K562 (cell line): ENCODE data around the gene EIF1B. TPM values are rescaled to one million over a fixed set of nuclear protein-coding genes. Genes with fewer than 3 reads are reported as not detected.

Source experiments
- ATAC-seq: fragments of 200-7000 bp; cut with Tn5 transposase; 3 replicates; pipeline ENCODE4 v1.9.1; 2020; ENCODE audit warnings: moderate library complexity
- BruUV-seq: library from RNA; stranded (reverse); fragments of 400-500 nt; replicated peaks from 2 replicates; lab custom pipeline; 2021; lab: Mats Ljungman, UMichigan
- CTCF ChIA-PET: fragments of 300-600 bp; formaldehyde crosslinking; extraction: SDS; loops from one replicate; lab custom pipeline; 2021; ENCODE audit warnings: low intra/inter-chr PET ratio; lab: Yijun Ruan, JAX
- POLR2A ChIA-PET: fragments of 300-600, 350-650 bp; sonication (Branson Sonifier 250); formaldehyde crosslinking; extraction: SDS; loops from one replicate; lab custom pipeline; 2021; ENCODE audit warnings: antibody characterized with exemption, inconsistent platforms; lab: Yijun Ruan, JAX
- DNase-seq, 4 experiments: peaks; one replicate each; pipeline versions ENCODE4 v3.0.0 to v3.0.0-alpha.2; 2011 to 2018; ENCODE audit warnings: low spot score in 3 of 4, mixed read lengths in 3 of 4; ENCODE audit errors: extremely low read depth in 1 of 4
- FAIRE-seq: peaks from 2 replicates; lab custom pipeline; 2011; peaks lifted over from hg19 to GRCh38; lab: Jason Lieb, UNC
- H2AFZ ChIP-seq: 2 replicates; pipeline ENCODE4 v1.6.0; 2011; ENCODE audit warnings: low read depth, low read length, control low read depth, inconsistent platforms
- H3K27ac ChIP-seq: fragments of 200-600 bp; 3 replicates; pipeline ENCODE4 v1.8.0; 2011; ENCODE audit warnings: low read depth, mild to moderate bottlenecking, control low read depth, inconsistent platforms, low read length, moderate library complexity, mixed read lengths; ENCODE audit errors: extremely low read depth
- H3K27me3 ChIP-seq, 2 experiments: fragments of 300-600 bp in 1 of 2; 2 replicates in 1 of 2; 3 replicates in 1 of 2; pipeline versions ENCODE4 v1.6.0 to v1.8.0; 2011; ENCODE audit warnings: inconsistent platforms in 2 of 2, low read length in 2 of 2, mild to moderate bottlenecking in 1 of 2, mixed read lengths in 1 of 2, moderate library complexity in 1 of 2; ENCODE audit not compliant: control insufficient read depth in 2 of 2, insufficient read depth in 2 of 2
- H3K36me3 ChIP-seq: fragments of 300-600 bp; 3 replicates; pipeline ENCODE4 v1.8.0; 2011; ENCODE audit warnings: mild to moderate bottlenecking, low read length, inconsistent platforms; ENCODE audit not compliant: control insufficient read depth, insufficient read depth
- H3K4me1 ChIP-seq, 2 experiments: fragments of 200-600 bp in 1 of 2; replicated peaks in 1 of 2; 2 replicates in 1 of 2; 3 replicates in 1 of 2; pipeline versions ENCODE4 v1.5.1 to v1.8.0; 2011; ENCODE audit warnings: inconsistent platforms in 2 of 2, low read length in 2 of 2, mild to moderate bottlenecking in 1 of 2, mixed read lengths in 1 of 2, moderate library complexity in 1 of 2; ENCODE audit not compliant: control insufficient read depth in 2 of 2, insufficient read depth in 2 of 2
- H3K4me2 ChIP-seq: 2 replicates; pipeline ENCODE4 v1.6.1; 2011; ENCODE audit warnings: low read length, control low read depth, inconsistent platforms, mixed read lengths; ENCODE audit not compliant: insufficient read depth
- H3K4me3 ChIP-seq: fragments of 200-600 bp; sonication (generic), shearing (Covaris generic); 2 replicates; pipeline ENCODE4 v1.5.1; 2016; ENCODE audit warnings: control low read depth, inconsistent platforms
- H3K79me2 ChIP-seq: fragments of 200-600 bp; 3 replicates; pipeline ENCODE4 v1.8.0; 2011; ENCODE audit warnings: low read length, inconsistent platforms; ENCODE audit not compliant: control insufficient read depth, insufficient read depth
- H3K9ac ChIP-seq, 2 experiments: 2 replicates each; pipeline versions ENCODE4 v1.6.0 to v1.6.1; 2011; ENCODE audit warnings: low read depth in 2 of 2, low read length in 2 of 2, control low read depth in 1 of 2, inconsistent platforms in 1 of 2, mild to moderate bottlenecking in 1 of 2, mixed read lengths in 1 of 2; ENCODE audit not compliant: insufficient read depth in 1 of 2
- H3K9me1 ChIP-seq: one replicate; pipeline ENCODE4 v1.6.0; 2011; ENCODE audit warnings: inconsistent platforms, mild to moderate bottlenecking, low read length, moderate library complexity; ENCODE audit not compliant: control insufficient read depth, insufficient read depth
- H3K9me3 ChIP-seq: replicated peaks from 2 replicates; pipeline ENCODE4 v1.5.1; 2011; ENCODE audit warnings: low read depth, low read length, inconsistent platforms; ENCODE audit not compliant: control insufficient read depth, insufficient read depth
- H4K20me1 ChIP-seq: replicated peaks from 2 replicates; pipeline ENCODE4 v1.6.1; 2011; ENCODE audit warnings: low read length, inconsistent platforms, mixed read lengths; ENCODE audit not compliant: control insufficient read depth, insufficient read depth
- CBX8 ChIP-seq: fragments of 200-600 bp; sonication (generic); IDR thresholded peaks from 2 replicates; pipeline ENCODE4 v1.6.1; 2012; ENCODE audit warnings: borderline replicate concordance, mixed run types, low read depth, mild to moderate bottlenecking, moderate library complexity, mixed read lengths, low read length, control low read depth, inconsistent platforms; ENCODE audit not compliant: poor library complexity, severe bottlenecking; ENCODE audit errors: extremely low read depth
- DNMT1 ChIP-seq: fragments of 450-650 bp; IDR thresholded peaks from 2 replicates; pipeline ENCODE4 v1.6.1; 2016; ENCODE audit warnings: antibody characterized with exemption, mild to moderate bottlenecking
- E2F4 ChIP-seq: sonication (generic); formaldehyde crosslinking; IDR thresholded peaks from 2 replicates; pipeline ENCODE4 v1.8.0; 2022; ENCODE audit warnings: mild to moderate bottlenecking, low read depth, missing genetic modification reagents
- FOXA3 ChIP-seq, 2 experiments: fragments of 450-650 bp in 1 of 2; sonication (generic) in 1 of 2; formaldehyde crosslinking; IDR thresholded peaks in 1 of 2; conservative IDR thresholded peaks in 1 of 2; 2 replicates each; pipeline versions ENCODE4 v1.4.0 to v1.8.0; 2020 to 2022; ENCODE audit warnings: mild to moderate bottlenecking in 2 of 2, missing genetic modification reagents in 1 of 2
- HCFC1 ChIP-seq: IDR thresholded peaks from 2 replicates; pipeline ENCODE4 v1.6.1; 2012; ENCODE audit warnings: low read depth, low read length, improper control_type of control experiment
- HEY1 ChIP-seq: fragments of 250-450 bp; sonication (Bioruptor Pico); IDR thresholded peaks from 2 replicates; pipeline ENCODE4 v1.5.0; 2020; ENCODE audit warnings: mild to moderate bottlenecking, moderate library complexity, borderline replicate concordance
- HOMEZ ChIP-seq: fragments of 250-450 bp; sonication (Bioruptor Pico); IDR thresholded peaks from 2 replicates; pipeline ENCODE4 v1.4.0; 2020; ENCODE audit warnings: mild to moderate bottlenecking, moderate library complexity
- NFIX ChIP-seq: fragments of 250-450 bp; sonication (Bioruptor Pico); IDR thresholded peaks from 2 replicates; pipeline ENCODE4 v1.4.0; 2020; ENCODE audit warnings: low read depth, mild to moderate bottlenecking, moderate library complexity
- SAP30 ChIP-seq: fragments of 200-600 bp; sonication (generic); IDR thresholded peaks from 2 replicates; pipeline ENCODE4 v1.6.1; 2012; ENCODE audit warnings: borderline replicate concordance, low read depth, mild to moderate bottlenecking, moderate library complexity, low read length, control low read depth, inconsistent platforms; ENCODE audit not compliant: insufficient read depth, poor library complexity, severe bottlenecking
- SIX5 ChIP-seq, 2 experiments: IDR thresholded peaks; 2 replicates each; pipeline ENCODE4 v1.6.1; 2011; ENCODE audit warnings: low read length in 2 of 2, borderline replicate concordance in 1 of 2, low read depth in 1 of 2, mild to moderate bottlenecking in 1 of 2, moderate library complexity in 1 of 2; ENCODE audit not compliant: insufficient read depth in 1 of 2
- THRAP3 ChIP-seq: fragments of 450-650 bp; IDR thresholded peaks from 2 replicates; pipeline ENCODE4 v1.6.1; 2016; ENCODE audit warnings: mild to moderate bottlenecking, inconsistent platforms, borderline replicate concordance
- ZBED1 ChIP-seq: IDR thresholded peaks from 2 replicates; pipeline ENCODE4 v1.6.1; 2014
- ZNF280B ChIP-seq: fragments of 250-450 bp; sonication (Bioruptor Pico); IDR thresholded peaks from 2 replicates; pipeline ENCODE4 v1.5.1; 2021; ENCODE audit warnings: mild to moderate bottlenecking
- ZNF431 ChIP-seq: sonication (generic); formaldehyde crosslinking; IDR thresholded peaks from 2 replicates; pipeline ENCODE4 v1.8.0; 2022; ENCODE audit warnings: mild to moderate bottlenecking, missing genetic modification reagents
- ZNF695 ChIP-seq: fragments of 450-650 bp; formaldehyde crosslinking; IDR thresholded peaks from 2 replicates; pipeline ENCODE4 v1.4.0; 2020; ENCODE audit warnings: mild to moderate bottlenecking, moderate library complexity
- ZNF830 ChIP-seq: fragments of 250-450 bp; sonication (Bioruptor Pico); IDR thresholded peaks from 2 replicates; pipeline ENCODE4 v1.5.0; 2021; ENCODE audit warnings: mild to moderate bottlenecking
- WGBS: fragments of 100-300 bp; shearing (Covaris generic); methylation state at CpG from one replicate; pipeline ENCODE4 v1.1.6; 2016; ENCODE audit warnings: low coverage, mixed read lengths; ENCODE audit not compliant: insufficient coverage; ENCODE audit errors: missing lambda C conversion rate; 5-methylcytosine and 5-hydroxymethylcytosine counted together
- in situ Hi-C: fragments of 300-500 bp; cut with MboI; formaldehyde crosslinking; loops from 4 replicates; pipeline ENCODE4 v1.15.0; 2018; ENCODE audit warnings: inconsistent platforms, mixed read lengths
- intact Hi-C: fragments of 100-400 bp; cut with micrococcal nuclease; formaldehyde crosslinking; loops from 2 replicates; pipeline ENCODE4 v1.14.2; 2022
- polyA plus RNA-seq, 8 experiments: library from polyadenylated mRNA; depleted of rRNA in 4 of 8; stranded (reverse) in 5 of 8; unstranded in 3 of 8; fragments of >200 nt; fragmentation: Nextera tagmentation in 2 of 8; fragmentation: Illumina TruSeq in 1 of 8; extraction: Ambion mirVana in 2 of 8; extraction: Trizol in 1 of 8; gene quantifications; 2 replicates each; pipeline versions ENCODE4 v1.2.1 to v1.2.3, GENCODE V29; 2011 to 2014; ENCODE audit warnings: inconsistent platforms in 1 of 8, missing spikeins in 1 of 8
- total RNA-seq, 7 experiments: library from RNA; depleted of rRNA in 6 of 7; stranded (reverse); fragments of >200 nt in 6 of 7; fragmentation: Illumina TruSeq in 2 of 7; extraction: Trizol in 2 of 7; gene quantifications; 2 replicates each; pipeline versions ENCODE4 v1.2.1 to v1.2.3, GENCODE V29; 2011 to 2021; ENCODE audit warnings: low replicate concordance in 1 of 7
- TF ChIP-seq, protein P1 (sequence below): fragments of 250-450 bp; sonication (Bioruptor Pico); IDR thresholded peaks from 2 replicates; pipeline ENCODE4 v1.6.1; 2021; ENCODE audit warnings: mild to moderate bottlenecking

EIF1B gene
- total and polyA plus RNA-seq, 9 of the 15 experiments (the other 6 are each of a cell fraction or from before 2014, with no cell fraction given): 18.1 to 184 (median 78.9) TPM

DNA sequence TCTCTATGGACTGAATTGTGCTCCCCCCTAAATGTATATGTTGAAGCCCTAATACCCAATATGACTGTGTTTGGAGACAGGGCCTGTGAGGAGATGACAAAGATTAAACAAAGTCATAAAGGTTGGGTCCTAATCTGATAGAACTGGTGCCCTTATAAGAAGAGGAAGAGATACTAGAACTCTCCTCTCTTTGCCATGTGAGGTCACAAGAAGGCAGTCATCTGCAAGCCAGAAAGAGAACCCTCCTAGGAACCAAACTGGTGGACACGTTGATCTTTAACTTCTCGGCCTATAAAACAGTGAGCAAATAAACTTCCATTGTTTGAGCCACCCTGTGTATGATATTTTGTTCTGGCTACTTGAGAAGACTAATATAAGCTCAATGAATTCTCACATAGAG is 45.9 kb downstream of the EIF1B start:
- ChIA-PET POLR2A (interaction anchor here (0.6 kb wide), 2 partner anchors 110 to 125 kb away, joined by 3 to 4 read pairs; no protein-coding TSS in a partner anchor), CTCF (interaction anchor here (0.6 kb wide), 1 partner anchor 161 kb away, joined by 3 read pairs; no protein-coding TSS in a partner anchor)
- no peaks in the 10 kb centered on the region for H3K36me3 ChIP-seq
- no peaks in the 10 kb centered on the region; a peak in 2 of 5 replicates for H3K4me1 ChIP-seq
- no peaks in the 10 kb centered on the region for H3K27me3 ChIP-seq
- no peak for ATAC-seq
- no peak for FAIRE-seq
- no peak overlapping the region for H3K4me3 ChIP-seq
- H4K20me1 ChIP-seq: no peaks in the 10 kb centered on the region
- peaks cover 2% of the 10 kb centered on the region for H3K9me3 ChIP-seq
- no peaks in the 10 kb centered on the region for H3K79me2 ChIP-seq
- no peak overlapping the region for H3K27ac ChIP-seq
- in situ Hi-C loops: no loop called here
- 15% methylated on average over 2 of the region's 2 CpGs for WGBS
- H2AFZ ChIP-seq: peak overlapping the region; percentile 10; the same call in 1 of the 2 replicates
- intact Hi-C loops: no loop called here
- no peak overlapping the region for H3K9ac ChIP-seq
- no peaks in the 10 kb centered on the region for H3K9me1 ChIP-seq
- no TSS peak for BruUV-seq
- no peak overlapping the region for H3K4me2 ChIP-seq
- TF ChIP-seq FOXA3 (CRISPR knock-in tag; conservative IDR thresholded peaks at IDR 0.05 in 1 of 2, IDR thresholded peaks at IDR 0.05 in 1 of 2) (no peak), HOMEZ (CRISPR knock-in tag) (no peak), ZNF695 (CRISPR knock-in tag) (no peak), SAP30 (no peak), E2F4 (CRISPR knock-in tag) (no peak), ZNF431 (CRISPR knock-in tag) (no peak), DNMT1 (no peak), ZNF830 (CRISPR knock-in tag) (no peak), NFIX (CRISPR knock-in tag) (no peak), HCFC1 (no peak), HEY1 (CRISPR knock-in tag) (no peak), ZNF280B (CRISPR knock-in tag) (no peak), ZBED1 (no peak), SIX5 (IDR thresholded peaks at IDR 0.05; ENCODE audit: borderline replicate concordance in 1 of 2, insufficient read depth in 1 of 2, low read depth in 1 of 2, low read length in 2 of 2) (no peak), THRAP3 (no peak), CBX8 (no peak)
- TF ChIP-seq, protein P1, sequence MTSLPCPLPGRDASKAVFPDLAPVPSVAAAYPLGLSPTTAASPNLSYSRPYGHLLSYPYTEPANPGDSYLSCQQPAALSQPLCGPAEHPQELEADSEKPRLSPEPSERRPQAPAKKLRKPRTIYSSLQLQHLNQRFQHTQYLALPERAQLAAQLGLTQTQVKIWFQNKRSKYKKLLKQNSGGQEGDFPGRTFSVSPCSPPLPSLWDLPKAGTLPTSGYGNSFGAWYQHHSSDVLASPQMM (CRISPR knock-in tag): no peak
- no peak for DNase-seq
